IPS-18a (cell line): ENCODE measurements around the gene ZC3H7A.
"Not testable (repeated sequence)": the region's sequence is repeated elsewhere in the genome, so short reads cannot be mapped to it uniquely, and the experiment has no call there.

ENCODE experiments used
- H3K27ac ChIP-seq: one replicate; pipeline ENCODE4 v1.5.1; 2013; ENCODE audit warnings: low read length
- H3K27me3 ChIP-seq: one replicate; pipeline ENCODE4 v1.6.1; 2013; ENCODE audit warnings: mild to moderate bottlenecking, low read length; ENCODE audit not compliant: control insufficient read depth, insufficient read depth
- H3K36me3 ChIP-seq: one replicate; pipeline ENCODE4 v1.6.1; 2013; ENCODE audit warnings: low read depth, low read length; ENCODE audit not compliant: control insufficient read depth
- H3K4me1 ChIP-seq: one replicate; pipeline ENCODE4 v1.6.1; 2013; ENCODE audit warnings: low read depth, low read length; ENCODE audit not compliant: control insufficient read depth
- H3K4me3 ChIP-seq: one replicate; pipeline ENCODE4 v1.5.1; 2013; ENCODE audit warnings: low read length
- H3K9ac ChIP-seq: one replicate; pipeline ENCODE4 v1.6.1; 2013; ENCODE audit warnings: mild to moderate bottlenecking, low read length, moderate library complexity
- H3K9me3 ChIP-seq: one replicate; pipeline ENCODE4 v1.6.1; 2013; ENCODE audit warnings: low read depth, low read length; ENCODE audit not compliant: control insufficient read depth

ZC3H7A gene

GRCh38 chr16:11797957-11798299, 870 bp upstream of the ZC3H7A start:
- Histone ChIP-seq H3K27ac (peak overlapping the region; percentile 51), H3K9me3 (no peaks in the 10 kb centered on the region), H3K9ac (peak overlapping the region; percentile 89), H3K36me3 (peaks cover 5% of the 10 kb centered on the region), H3K27me3 (no peaks in the 10 kb centered on the region), H3K4me1 (peaks cover 11% of the 10 kb centered on the region), H3K4me3 (peak overlapping the region; percentile 95)

GRCh38 chr16:11796227-11797165, 562 bp downstream of the ZC3H7A start:
- Histone ChIP-seq H3K4me1 (peaks cover 11% of the 10 kb centered on the region), H3K9me3 (no peaks in the 10 kb centered on the region), H3K36me3 (peaks cover 5% of the 10 kb centered on the region), H3K9ac (peak overlapping the region; percentile 81), H3K4me3 (peak overlapping the region; percentile 85), H3K27me3 (no peaks in the 10 kb centered on the region), H3K27ac (no peak overlapping the region)

- Histone ChIP-seq H3K27ac (no peak overlapping the region), H3K9ac (peak overlapping the region; percentile 81), H3K4me3 (peak overlapping the region; percentile 85), H3K36me3 (peaks cover 5% of the 10 kb centered on the region), H3K4me1 (peaks cover 11% of the 10 kb centered on the region), H3K9me3 (no peaks in the 10 kb centered on the region), H3K27me3 (no peaks in the 10 kb centered on the region)
Measured at GRCh38 chr16:11795887-11796226, 1.2 kb downstream of the ZC3H7A start.

- Histone ChIP-seq H3K36me3 (peaks cover 5% of the 10 kb centered on the region), H3K9me3 (no peaks in the 10 kb centered on the region), H3K9ac (no peak overlapping the region), H3K4me3 (peak overlapping the region; percentile 85), H3K27ac (no peak overlapping the region), H3K4me1 (peaks cover 11% of the 10 kb centered on the region), H3K27me3 (no peaks in the 10 kb centered on the region)
Measured at GRCh38 chr16:11794996-11795886, 1.8 kb downstream of the ZC3H7A start.

- no peak overlapping the region for H3K4me3 ChIP-seq
- H3K4me1 ChIP-seq, result peaks cover 11% of the 10 kb centered on the region
- H3K27ac ChIP-seq, result no peak overlapping the region
- no peaks in the 10 kb centered on the region for H3K27me3 ChIP-seq
- H3K9me3 ChIP-seq, result no peaks in the 10 kb centered on the region
- H3K9ac ChIP-seq, result no peak overlapping the region
- H3K36me3 ChIP-seq, result peaks cover 5% of the 10 kb centered on the region
Measured at GRCh38 chr16:11794447-11794846, 2.6 kb downstream of the ZC3H7A start.

GRCh38 chr16:11793840-11794239, 3.2 kb downstream of the ZC3H7A start:
- no peak overlapping the region for H3K4me3 ChIP-seq
- H3K9ac ChIP-seq, result no peak overlapping the region
- H3K36me3 ChIP-seq, result peaks cover 5% of the 10 kb centered on the region
- no peak overlapping the region for H3K27ac ChIP-seq
- no peaks in the 10 kb centered on the region for H3K9me3 ChIP-seq
- no peaks in the 10 kb centered on the region for H3K27me3 ChIP-seq
- H3K4me1 ChIP-seq, result peaks cover 11% of the 10 kb centered on the region

- no peaks in the 10 kb centered on the region for H3K4me1 ChIP-seq
- H3K27me3 ChIP-seq, result no peaks in the 10 kb centered on the region
- peaks cover 5% of the 10 kb centered on the region for H3K36me3 ChIP-seq
- no peak overlapping the region for H3K4me3 ChIP-seq
- H3K9ac ChIP-seq, result no peak overlapping the region
- no peak overlapping the region for H3K27ac ChIP-seq
- no peaks in the 10 kb centered on the region for H3K9me3 ChIP-seq
Measured at GRCh38 chr16:11792410-11793241, 4.4 kb downstream of the ZC3H7A start.

GRCh38 chr16:11791144-11791828, 5.8 kb downstream of the ZC3H7A start:
- Histone ChIP-seq H3K4me1 (no peaks in the 10 kb centered on the region), H3K27ac (peak overlapping the region; percentile 12), H3K36me3 (peaks cover 5% of the 10 kb centered on the region), H3K9ac (no peak overlapping the region), H3K4me3 (no peak overlapping the region), H3K27me3 (no peaks in the 10 kb centered on the region), H3K9me3 (no peaks in the 10 kb centered on the region)

- Histone ChIP-seq H3K27ac (no peak overlapping the region), H3K9ac (no peak overlapping the region), H3K27me3 (no peaks in the 10 kb centered on the region), H3K4me1 (no peaks in the 10 kb centered on the region), H3K4me3 (no peak overlapping the region), H3K9me3 (no peaks in the 10 kb centered on the region), H3K36me3 (no peaks in the 10 kb centered on the region)
Measured at GRCh38 chr16:11788914-11789313, 8.1 kb downstream of the ZC3H7A start.

GRCh38 chr16:11784980-11785599, 12.0 kb downstream of the ZC3H7A start:
- not testable (repeated sequence) for H3K9me3 ChIP-seq, H3K9ac ChIP-seq, H3K4me3 ChIP-seq, H3K4me1 ChIP-seq, H3K36me3 ChIP-seq, H3K27ac ChIP-seq, H3K27me3 ChIP-seq
